HepG2 (cell line): Measurements from ENCODE around the gene TNK1. TPM values are rescaled to one million over a fixed set of nuclear protein-coding genes. Genes with fewer than 3 reads are reported as not detected.
A peak's percentile ranks its signal among the peaks of the same experiment; 100 is the strongest.

Source experiments
- ATAC-seq: fragments of 200-7000 bp; cut with Tn5 transposase; 3 replicates; pipeline ENCODE4 v1.9.1; 2020; ENCODE audit warnings: mild to moderate bottlenecking, moderate library complexity
- BruUV-seq: library from RNA; stranded (reverse); fragments of 400-500 nt; replicated peaks from 2 replicates; lab custom pipeline; 2021; lab: Mats Ljungman, UMichigan
- CTCF ChIA-PET: fragments of 300-600 bp; formaldehyde crosslinking; extraction: SDS; loops from one replicate; lab custom pipeline; 2021; ENCODE audit warnings: low total read pairs, inconsistent platforms, low intra/inter-chr PET ratio; lab: Yijun Ruan, JAX
- POLR2A ChIA-PET: fragments of 350-600 bp; sonication (Branson Sonifier 250); formaldehyde crosslinking; loops from one replicate; lab custom pipeline; 2020; ENCODE audit warnings: antibody characterized with exemption, inconsistent platforms; lab: Yijun Ruan, JAX
- DNase-seq: peaks from one replicate; pipeline ENCODE4 v3.0.0-alpha.2; 2015; ENCODE audit warnings: low spot score
- FAIRE-seq: peaks from 3 replicates; lab custom pipeline; 2011; peaks lifted over from hg19 to GRCh38; lab: Jason Lieb, UNC
- H2AFZ ChIP-seq: one replicate; pipeline ENCODE4 v1.6.1; 2011; ENCODE audit warnings: low read length, inconsistent platforms
- H3K27ac ChIP-seq: fragments of 300-600 bp; 3 replicates; pipeline ENCODE4 v1.8.0; 2011; ENCODE audit warnings: mixed run types, mild to moderate bottlenecking, mixed read lengths, low read length, inconsistent platforms; ENCODE audit not compliant: insufficient read depth; ENCODE audit errors: extremely low read length
- H3K27me3 ChIP-seq, 2 experiments: fragments of 200-600 bp in 1 of 2; 2 replicates in 1 of 2; 3 replicates in 1 of 2; pipeline versions ENCODE4 v1.6.0 to v1.8.0; 2011; ENCODE audit warnings: low read length in 2 of 2, mild to moderate bottlenecking in 2 of 2, moderate library complexity in 2 of 2, inconsistent platforms in 1 of 2; ENCODE audit not compliant: insufficient read depth in 2 of 2, control insufficient read depth in 1 of 2
- H3K36me3 ChIP-seq, 2 experiments: fragments of 200-600 bp in 1 of 2; replicated peaks in 1 of 2; 2 replicates in 1 of 2; 3 replicates in 1 of 2; pipeline versions ENCODE4 v1.5.1 to v1.8.0; 2011; ENCODE audit warnings: low read length in 2 of 2, inconsistent platforms in 1 of 2; ENCODE audit not compliant: insufficient read depth in 2 of 2, control insufficient read depth in 1 of 2
- H3K4me1 ChIP-seq: 2 replicates; pipeline ENCODE4 v1.5.1; 2012; ENCODE audit warnings: low read length, inconsistent platforms; ENCODE audit not compliant: insufficient read depth
- H3K4me2 ChIP-seq: 2 replicates; pipeline ENCODE4 v1.6.0; 2011; ENCODE audit warnings: low read depth, low read length, inconsistent platforms
- H3K4me3 ChIP-seq, 3 experiments: fragments of 200-600 bp in 1 of 3; sonication (generic), shearing (Covaris generic) in 1 of 3; replicated peaks in 1 of 3; 2 replicates each; pipeline ENCODE4 v1.5.1; 2011 to 2016; ENCODE audit warnings: low read length in 3 of 3, inconsistent platforms in 2 of 3, low read depth in 2 of 3, mild to moderate bottlenecking in 2 of 3, control low read depth in 1 of 3, mixed read lengths in 1 of 3; ENCODE audit not compliant: insufficient read depth in 1 of 3
- H3K79me2 ChIP-seq: one replicate; pipeline ENCODE4 v1.6.1; 2011; ENCODE audit warnings: low read length, inconsistent platforms; ENCODE audit not compliant: insufficient read depth
- H3K9ac ChIP-seq: 2 replicates; pipeline ENCODE4 v1.6.0; 2011; ENCODE audit warnings: mild to moderate bottlenecking, low read depth, low read length, inconsistent platforms; ENCODE audit not compliant: insufficient read depth
- H3K9me3 ChIP-seq: 2 replicates; pipeline ENCODE4 v1.5.1; 2012; ENCODE audit warnings: mild to moderate bottlenecking, low read length
- H4K20me1 ChIP-seq: 2 replicates; pipeline ENCODE4 v1.6.0; 2011; ENCODE audit warnings: inconsistent platforms, mild to moderate bottlenecking, low read length, moderate library complexity; ENCODE audit not compliant: insufficient read depth
- CEBPG ChIP-seq: IDR thresholded peaks from 2 replicates; pipeline ENCODE4 v1.6.1; 2016
- DR1 ChIP-seq: sonication (generic); formaldehyde crosslinking; IDR thresholded peaks from 2 replicates; pipeline ENCODE4 v1.8.0; 2021; ENCODE audit warnings: mild to moderate bottlenecking, missing genetic modification reagents, inconsistent platforms
- HCFC1 ChIP-seq: fragments of 150-350 bp; IDR thresholded peaks from 2 replicates; pipeline ENCODE4 v1.6.1; 2014; ENCODE audit warnings: low read depth, low read length
- HMGXB4 ChIP-seq, 2 experiments: sonication (generic) in 1 of 2; formaldehyde crosslinking in 1 of 2; IDR thresholded peaks; 2 replicates each; pipeline versions ENCODE4 v1.4.0 to v1.6.1; 2018 to 2020; ENCODE audit warnings: missing genetic modification reagents in 2 of 2, borderline replicate concordance in 1 of 2, low read depth in 1 of 2, mild to moderate bottlenecking in 1 of 2, missing biosample characterization in 1 of 2
- STAG1 ChIP-seq: sonication (generic); formaldehyde crosslinking; IDR thresholded peaks from 2 replicates; pipeline ENCODE4 v1.4.0; 2020; ENCODE audit warnings: missing genetic modification reagents
- TARDBP ChIP-seq: sonication (generic); formaldehyde crosslinking; IDR thresholded peaks from 2 replicates; pipeline ENCODE4 v1.8.0; 2022; ENCODE audit warnings: mild to moderate bottlenecking, missing genetic modification reagents
- TEAD2 ChIP-seq: sonication (generic); formaldehyde crosslinking; IDR thresholded peaks from 2 replicates; pipeline ENCODE4 v1.9.0; 2021; ENCODE audit warnings: missing genetic modification reagents
- ZNF253 ChIP-seq: sonication (generic); formaldehyde crosslinking; IDR thresholded peaks from 2 replicates; pipeline ENCODE4 v1.8.0; 2022; ENCODE audit warnings: mild to moderate bottlenecking, missing genetic modification reagents, borderline replicate concordance
- ZNF317 ChIP-seq: sonication (generic); formaldehyde crosslinking; IDR thresholded peaks from 2 replicates; pipeline ENCODE4 v1.5.0; 2020; ENCODE audit warnings: mild to moderate bottlenecking, missing genetic modification reagents
- ZNF441 ChIP-seq: sonication (generic); formaldehyde crosslinking; IDR thresholded peaks from 2 replicates; pipeline ENCODE4 v1.7.0; 2021; ENCODE audit warnings: missing genetic modification reagents, borderline replicate concordance
- ZNF513 ChIP-seq: sonication (generic); formaldehyde crosslinking; conservative IDR thresholded peaks from 2 replicates; pipeline ENCODE4 v1.5.0; 2020; ENCODE audit warnings: missing genetic modification reagents
- ZNF644 ChIP-seq: IDR thresholded peaks from 2 replicates; pipeline ENCODE4 v1.6.1; 2016; ENCODE audit warnings: low read depth
- ZNF883 ChIP-seq: sonication (generic); formaldehyde crosslinking; IDR thresholded peaks from 2 replicates; pipeline ENCODE4 v1.5.1; 2020; ENCODE audit warnings: mild to moderate bottlenecking, missing genetic modification reagents; ENCODE audit errors: not compliant biosample characterization
- WGBS: methylation state at CpG from one replicate; pipeline ENCODE4 v1.1.6; 2017; ENCODE audit warnings: low lambda C conversion rate; 5-methylcytosine and 5-hydroxymethylcytosine counted together
- in situ Hi-C: cut with HindIII; loops from 2 replicates; pipeline ENCODE4 v1.10.0; 2017; ENCODE audit warnings: low pct_unique_long_range_greater_than_20kb; ENCODE audit not compliant: extremely low pct_ligation_motif_present
- intact Hi-C: fragments of 100-400 bp; cut with micrococcal nuclease; formaldehyde crosslinking; loops from one replicate; pipeline ENCODE4 v1.10.0; 2022; ENCODE audit not compliant: unreplicated experiment
- polyA plus RNA-seq, 8 experiments: library from polyadenylated mRNA; depleted of rRNA in 3 of 8; stranded (reverse) in 7 of 8; unstranded in 1 of 8; fragments of >200 nt; fragmentation: Illumina TruSeq in 4 of 8; extraction: Trizol in 4 of 8; gene quantifications; 2 replicates each; pipeline versions ENCODE4 v1.2.1 to v1.2.3, GENCODE V29; 2011 to 2016; ENCODE audit warnings: low read depth in 4 of 8, missing spikeins in 1 of 8, mixed read lengths in 1 of 8; ENCODE audit not compliant: insufficient read depth in 1 of 8
- total RNA-seq, 5 experiments: library from RNA; depleted of rRNA; stranded (reverse); fragments of >200 nt; fragmentation: Illumina TruSeq; extraction: Trizol; gene quantifications; 2 replicates each; pipeline ENCODE4 v1.2.3, GENCODE V29; 2016; ENCODE audit warnings: low read depth in 1 of 5
- TF ChIP-seq, protein P1 (sequence below): sonication (generic); formaldehyde crosslinking; IDR thresholded peaks from 2 replicates; pipeline ENCODE4 v1.9.0; 2021; ENCODE audit warnings: missing genetic modification reagents, borderline replicate concordance
- TF ChIP-seq, protein P2 (sequence below): IDR thresholded peaks from 2 replicates; pipeline ENCODE4 v1.6.1; 2012; ENCODE audit warnings: inconsistent platforms

The TNK1 gene
- total and polyA plus RNA-seq, 2 of the 13 experiments (the other 11 are each of a cell fraction or from before 2014, with no cell fraction given): 2.0 to 3.5 TPM

GRCh38 chr17:7394452-7395191, 13.7 kb downstream of the TNK1 start, which contains the start of gene PLSCR3:
PLSCR3 (minus strand) TSS chr17:7394525; CDS start chr17:7394110, 415 bp downstream.
- WGBS: 8% methylated on average over 5 of the region's 71 CpGs
- Histone ChIP-seq H3K27ac (peak within 1 kb of the TSS; percentile 76), H3K79me2 (no peaks in the 10 kb centered on the region), H3K4me3 (peak within 1 kb of the TSS; percentile 68 to 90 (median 84)), H3K36me3 (peaks cover 0 to 2% of the 10 kb centered on the region in 2 experiments; a peak in 2 of 5 replicates), H2AFZ (no peak within 1 kb of the TSS), H3K4me1 (peaks cover 14% of the 10 kb centered on the region), H3K9me3 (no peaks in the 10 kb centered on the region), H3K9ac (peak within 1 kb of the TSS; percentile 76), H4K20me1 (no peaks in the 10 kb centered on the region), H3K4me2 (peak within 1 kb of the TSS; percentile 88), H3K27me3 (no peaks in the 10 kb centered on the region)
- POLR2A ChIA-PET: interaction anchor here (0.7 to 2.4 kb wide), 11 partner anchors 9 to 293 kb away, joined by 3 to 76 read pairs (median 4); partner anchors contain the start of genes CHRNB1, NEURL4, POLR2A and SLC35G6
- BruUV-seq: TSS peak; percentile 84
- ATAC-seq (peak; percentile 91), DNase-seq (peak; percentile 75), FAIRE-seq (no peak)
- CTCF ChIA-PET: no interaction called here
- in situ Hi-C loops (no loop called here), intact Hi-C loops (no loop called here)
- TF ChIP-seq, protein P1, sequence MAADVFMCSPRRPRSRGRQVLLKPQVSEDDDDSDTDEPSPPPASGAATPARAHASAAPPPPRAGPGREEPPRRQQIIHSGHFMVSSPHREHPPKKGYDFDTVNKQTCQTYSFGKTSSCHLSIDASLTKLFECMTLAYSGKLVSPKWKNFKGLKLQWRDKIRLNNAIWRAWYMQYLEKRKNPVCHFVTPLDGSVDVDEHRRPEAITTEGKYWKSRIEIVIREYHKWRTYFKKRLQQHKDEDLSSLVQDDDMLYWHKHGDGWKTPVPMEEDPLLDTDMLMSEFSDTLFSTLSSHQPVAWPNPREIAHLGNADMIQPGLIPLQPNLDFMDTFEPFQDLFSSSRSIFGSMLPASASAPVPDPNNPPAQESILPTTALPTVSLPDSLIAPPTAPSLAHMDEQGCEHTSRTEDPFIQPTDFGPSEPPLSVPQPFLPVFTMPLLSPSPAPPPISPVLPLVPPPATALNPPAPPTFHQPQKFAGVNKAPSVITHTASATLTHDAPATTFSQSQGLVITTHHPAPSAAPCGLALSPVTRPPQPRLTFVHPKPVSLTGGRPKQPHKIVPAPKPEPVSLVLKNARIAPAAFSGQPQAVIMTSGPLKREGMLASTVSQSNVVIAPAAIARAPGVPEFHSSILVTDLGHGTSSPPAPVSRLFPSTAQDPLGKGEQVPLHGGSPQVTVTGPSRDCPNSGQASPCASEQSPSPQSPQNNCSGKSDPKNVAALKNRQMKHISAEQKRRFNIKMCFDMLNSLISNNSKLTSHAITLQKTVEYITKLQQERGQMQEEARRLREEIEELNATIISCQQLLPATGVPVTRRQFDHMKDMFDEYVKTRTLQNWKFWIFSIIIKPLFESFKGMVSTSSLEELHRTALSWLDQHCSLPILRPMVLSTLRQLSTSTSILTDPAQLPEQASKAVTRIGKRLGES (CRISPR knock-in tag): no peak
- TF ChIP-seq HCFC1 (no peak), ZNF441 (CRISPR knock-in tag) (no peak), ZNF883 (CRISPR knock-in tag) (peak; percentile 77), CEBPG (no peak), TEAD2 (CRISPR knock-in tag) (no peak), ZNF513 (no peak), ZNF253 (no peak; the same call in 1 of the 2 replicates), ZNF317 (CRISPR knock-in tag) (no peak), STAG1 (CRISPR knock-in tag) (no peak), DR1 (CRISPR knock-in tag) (peak; percentile 48; the same call in 1 of the 2 replicates), TARDBP (CRISPR knock-in tag) (0 out of 2 replicates have a peak, but pooled peaks have one; percentile 33), HMGXB4 (CRISPR knock-in tag; IDR thresholded peaks at IDR 0.05; ENCODE audit: borderline replicate concordance in 1 of 2, low read depth in 1 of 2) (peak in 1 of 2 experiments; percentile 55; a peak in 2 of 4 replicates), ZNF644 (CRISPR knock-in tag) (no peak)
- TF ChIP-seq, protein P2, sequence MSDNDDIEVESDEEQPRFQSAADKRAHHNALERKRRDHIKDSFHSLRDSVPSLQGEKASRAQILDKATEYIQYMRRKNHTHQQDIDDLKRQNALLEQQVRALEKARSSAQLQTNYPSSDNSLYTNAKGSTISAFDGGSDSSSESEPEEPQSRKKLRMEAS: peak; percentile 77
